Brain microvascular endothelial cell (primary cell): ENCODE data around the gene ADGRG7.

Source experiments
- DNase-seq: peaks from one replicate; pipeline ENCODE4 v3.0.0-alpha.2; 2020
- H3K27ac ChIP-seq: fragments of 250-450 bp; sonication (Bioruptor Pico); 2 replicates; pipeline ENCODE4 v1.5.1; 2020; ENCODE audit warnings: mild to moderate bottlenecking, moderate library complexity
- H3K27me3 ChIP-seq: fragments of 250-450 bp; sonication (Bioruptor Pico); replicated peaks from 2 replicates; pipeline ENCODE4 v1.5.1; 2020; ENCODE audit warnings: mild to moderate bottlenecking
- H3K36me3 ChIP-seq: fragments of 250-450 bp; sonication (Bioruptor Pico); replicated peaks from 2 replicates; pipeline ENCODE4 v1.5.1; 2020; ENCODE audit warnings: mild to moderate bottlenecking
- H3K4me3 ChIP-seq: 2 replicates; pipeline ENCODE4 v1.5.1; 2011; ENCODE audit warnings: low read depth, mild to moderate bottlenecking, control low read depth, low read length, moderate library complexity
- CTCF ChIP-seq: IDR thresholded peaks from 2 replicates; pipeline ENCODE4 v1.5.1; 2011; ENCODE audit warnings: low read depth, mild to moderate bottlenecking, moderate library complexity, low read length, control low read depth, inconsistent platforms; ENCODE audit errors: missing control alignments
- in situ Hi-C: cut with HindIII; loops from 2 replicates; pipeline ENCODE4 v1.10.0; 2017; ENCODE audit warnings: low sequenced_read_pairs, low pct_ligation_motif_present

ADGRG7 gene

GRCh38 chr3:100590114-100590839 lies 19.1 kb upstream of the ADGRG7 start:
- H3K36me3 ChIP-seq, result no peaks in the 10 kb centered on the region
- H3K27ac ChIP-seq, result no peak overlapping the region
- TF ChIP-seq CTCF, result peak; percentile 82
- no peaks in the 10 kb centered on the region for H3K27me3 ChIP-seq
- H3K4me3 ChIP-seq, result peak overlapping the region; percentile 27
- in situ Hi-C loops, result no loop called here
- peak; percentile 67 for DNase-seq

DNA sequence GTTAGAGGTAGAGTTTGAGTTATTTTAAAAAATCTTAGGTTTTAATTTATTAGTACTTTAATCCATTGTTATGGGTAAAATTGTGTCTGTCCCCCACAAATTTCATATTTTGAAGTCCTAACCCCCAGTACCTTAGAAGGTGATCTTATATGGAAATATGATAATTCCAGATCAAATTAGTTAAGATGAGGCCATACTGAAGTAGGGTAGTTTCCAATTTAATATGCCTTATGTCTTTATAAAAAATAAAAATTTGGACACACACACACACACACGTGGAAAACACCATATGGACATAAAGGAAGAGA lies 18.6 kb upstream of the ADGRG7 start:
- Histone ChIP-seq H3K27me3 (no peaks in the 10 kb centered on the region), H3K27ac (no peak overlapping the region), H3K36me3 (no peaks in the 10 kb centered on the region), H3K4me3 (no peak overlapping the region)
- in situ Hi-C loops, result no loop called here
- DNase-seq, result no peak
- no peak for TF ChIP-seq CTCF

- no peak for DNase-seq
- Histone ChIP-seq H3K4me3 (no peak overlapping the region), H3K27ac (no peak overlapping the region), H3K27me3 (no peaks in the 10 kb centered on the region), H3K36me3 (no peaks in the 10 kb centered on the region)
- TF ChIP-seq CTCF, result no peak
- in situ Hi-C loops, result no loop called here
Observed at GRCh38 chr3:100591411-100591810, 18.0 kb upstream of the ADGRG7 start.

DNA sequence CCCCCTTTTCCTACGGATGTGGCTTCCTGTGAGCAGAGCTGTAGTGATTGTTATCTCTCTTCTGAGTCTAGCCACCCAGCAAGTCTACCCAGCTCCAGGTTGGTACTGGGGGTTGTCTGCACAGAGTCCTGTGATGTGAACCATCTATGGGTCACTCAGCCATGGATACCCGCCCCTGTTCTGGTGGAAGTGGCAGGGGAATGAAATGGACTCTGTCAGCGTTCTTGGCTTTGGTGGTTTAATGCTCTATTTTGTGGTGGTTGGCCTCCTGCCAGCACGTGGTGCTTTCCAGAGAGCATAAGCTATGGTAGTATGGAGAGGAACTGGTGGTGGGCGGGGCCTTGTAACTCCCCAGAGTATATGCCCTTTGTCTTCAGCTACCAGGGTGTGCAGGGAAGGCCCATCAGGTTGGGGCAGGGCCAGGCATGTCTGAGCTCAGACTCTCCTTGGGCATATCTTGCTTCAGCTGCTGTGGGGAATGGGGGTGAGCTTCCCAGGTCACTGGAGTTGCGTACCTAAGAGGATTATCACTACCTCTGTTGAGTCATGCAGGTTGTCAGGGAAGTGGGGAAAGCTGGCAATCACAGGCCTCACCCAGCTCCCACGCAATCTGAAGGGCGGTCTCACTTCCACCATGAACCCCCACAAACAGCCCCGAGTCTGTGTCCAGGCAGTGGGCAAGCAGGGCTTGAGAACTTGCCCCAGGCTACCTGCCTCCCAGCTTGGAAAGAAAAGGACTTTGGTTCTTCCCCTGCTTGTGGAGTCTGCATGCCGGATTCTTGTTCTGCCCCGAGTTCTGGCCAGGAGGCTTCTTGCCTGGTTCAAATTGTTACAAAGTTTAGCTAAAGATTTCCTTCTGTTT lies 9.0 kb upstream of the ADGRG7 start:
- in situ Hi-C loops, result no loop called here
- Histone ChIP-seq H3K27me3 (no peaks in the 10 kb centered on the region), H3K36me3 (no peaks in the 10 kb centered on the region), H3K4me3 (no peak overlapping the region), H3K27ac (no peak overlapping the region)
- TF ChIP-seq CTCF, result no peak
- no peak for DNase-seq

- Histone ChIP-seq H3K4me3 (no peak overlapping the region), H3K27ac (peak overlapping the region; percentile 15), H3K36me3 (no peaks in the 10 kb centered on the region), H3K27me3 (no peaks in the 10 kb centered on the region)
- in situ Hi-C loops, result no loop called here
- DNase-seq, result peak; percentile 43
- no peak for TF ChIP-seq CTCF
Observed at GRCh38 chr3:100602506-100603444, 6.6 kb upstream of the ADGRG7 start.
